CD4-positive, alpha-beta T cell treated with Interleukin-4 for 4 hours (primary cell): Measurements from ENCODE around the gene CHST1.

Experiments
- DNase-seq: peaks from one replicate; pipeline ENCODE4 v3.0.0-alpha.2; 2020

Gene CHST1

GRCh38 chr11:45643598-45644260 lies 21.7 kb downstream of the CHST1 start:
- DNase-seq, result no peak

GRCh38 chr11:45641961-45642360 lies 23.5 kb downstream of the CHST1 start:
- no peak for DNase-seq

GRCh38 chr11:45638051-45638450 lies 27.4 kb downstream of the CHST1 start:
- no peak for DNase-seq

GRCh38 chr11:45635907-45636306 lies 29.5 kb downstream of the CHST1 start:
- no peak for DNase-seq

GRCh38 chr11:45625611-45626010 lies 39.8 kb downstream of the CHST1 start:
- DNase-seq, result no peak

GRCh38 chr11:45624095-45624494 lies 41.3 kb downstream of the CHST1 start:
- DNase-seq, result no peak

- no peak for DNase-seq
These were observed 42.6 kb downstream of the CHST1 start for GRCh38 chr11:45622861-45623260.

- no peak for DNase-seq
These were observed 43.1 kb downstream of the CHST1 start for GRCh38 chr11:45622283-45622682.

- DNase-seq, result no peak
These were observed 43.8 kb downstream of the CHST1 start for GRCh38 chr11:45621588-45621987.

GRCh38 chr11:45620243-45620642 lies 45.2 kb downstream of the CHST1 start:
- no peak for DNase-seq

GRCh38 chr11:45618897-45619296 lies 46.5 kb downstream of the CHST1 start:
- no peak for DNase-seq

GRCh38 chr11:45617871-45618601 lies 47.4 kb downstream of the CHST1 start:
- DNase-seq, result no peak

GRCh38 chr11:45616802-45617549 lies 48.4 kb downstream of the CHST1 start:
- no peak for DNase-seq

- DNase-seq, result no peak
These were observed 50.1 kb downstream of the CHST1 start for GRCh38 chr11:45615182-45615792.

GRCh38 chr11:45614196-45614828 lies 51.1 kb downstream of the CHST1 start:
- DNase-seq, result no peak

- no peak for DNase-seq
These were observed 54.8 kb downstream of the CHST1 start for GRCh38 chr11:45610627-45611026.

GRCh38 chr11:45609902-45610301 lies 55.5 kb downstream of the CHST1 start:
- DNase-seq, result no peak

GRCh38 chr11:45609337-45609736 lies 56.1 kb downstream of the CHST1 start:
- no peak for DNase-seq

- DNase-seq, result no peak
These were observed 57.4 kb downstream of the CHST1 start for GRCh38 chr11:45607995-45608394.

GRCh38 chr11:45606514-45607281 lies 58.7 kb downstream of the CHST1 start:
- no peak for DNase-seq

- DNase-seq, result no peak
These were observed 60.4 kb downstream of the CHST1 start for GRCh38 chr11:45605051-45605450.
